Measurements from ENCODE around the gene TLX1.
A peak's percentile ranks its signal among the peaks of the same experiment; 100 is the strongest.

The TLX1 gene

GRCh38 chr10:101140084-101140949 is 9.2 kb downstream of the TLX1 start:
- Histone ChIP-seq H3K4me2 (ENCODE audit: low read length) (peak overlapping the region; percentile 15), H3K36me3 (ENCODE audit: control insufficient read depth in 1 of 2, insufficient read depth in 2 of 2, low read length in 2 of 2) (no peaks in the 10 kb centered on the region), H2BK120ac (ENCODE audit: insufficient read depth, low read length, poor library complexity) (no peak overlapping the region), H2AK5ac (ENCODE audit: low read length) (no peak overlapping the region), H2AFZ (ENCODE audit: insufficient read depth, low read length, poor library complexity) (no peak overlapping the region), H3K9ac (ENCODE audit: low read length) (no peak overlapping the region), H4K8ac (ENCODE audit: low read depth, low read length) (no peak overlapping the region), H3K79me2 (ENCODE audit: control insufficient read depth, insufficient read depth, low read length, poor library complexity) (no peaks in the 10 kb centered on the region), H2BK5ac (ENCODE audit: low read depth, low read length, poor library complexity) (no peak overlapping the region), H3K4ac (ENCODE audit: low read depth, low read length) (no peak overlapping the region), H3K23ac (ENCODE audit: low read length) (no peak overlapping the region), H3K27ac (ENCODE audit: low read depth, low read length) (no peak overlapping the region), H3K18ac (ENCODE audit: low read length) (no peak overlapping the region), H3K14ac (ENCODE audit: low read length) (no peak overlapping the region), H2BK12ac (ENCODE audit: low read length) (no peak overlapping the region), H3K4me1 (ENCODE audit: control insufficient read depth in 1 of 2, insufficient read depth in 2 of 2, low read length in 2 of 2) (peaks cover 0 to 2% of the 10 kb centered on the region in 2 experiments), H4K91ac (ENCODE audit: low read depth, low read length) (no peak overlapping the region), H3K27me3 (ENCODE audit: insufficient read depth, low read length) (peaks cover 84% of the 10 kb centered on the region), H4K12ac (ENCODE audit: low read depth, low read length) (no peak overlapping the region), H3K9me3 (ENCODE audit: insufficient read depth, low read depth, low read length) (peaks cover 7% of the 10 kb centered on the region), H3K4me3 (ENCODE audit: low read depth, low read length) (no peak overlapping the region), H3K79me1 (ENCODE audit: low read length) (no peaks in the 10 kb centered on the region)
- no CpG with 5 or more reads among the region's 65 CpGs for WGBS (ENCODE audit: extremely low coverage, insufficient coverage, insufficient read length)
- peak in 1 of 2 donors; percentile 46 for DNase-seq

GRCh38 chr10:101140950-101141615 is 10.0 kb downstream of the TLX1 start:
- Histone ChIP-seq H3K9me3 (ENCODE audit: insufficient read depth, low read depth, low read length) (peaks cover 7% of the 10 kb centered on the region), H3K18ac (ENCODE audit: low read length) (no peak overlapping the region), H3K79me1 (ENCODE audit: low read length) (no peaks in the 10 kb centered on the region), H4K12ac (ENCODE audit: low read depth, low read length) (no peak overlapping the region), H3K4me3 (ENCODE audit: low read depth, low read length) (no peak overlapping the region), H3K4ac (ENCODE audit: low read depth, low read length) (no peak overlapping the region), H3K9ac (ENCODE audit: low read length) (no peak overlapping the region), H3K36me3 (ENCODE audit: control insufficient read depth in 1 of 2, insufficient read depth in 2 of 2, low read length in 2 of 2) (no peaks in the 10 kb centered on the region), H3K27me3 (ENCODE audit: insufficient read depth, low read length) (peaks cover 84% of the 10 kb centered on the region), H4K8ac (ENCODE audit: low read depth, low read length) (no peak overlapping the region), H3K4me1 (ENCODE audit: control insufficient read depth in 1 of 2, insufficient read depth in 2 of 2, low read length in 2 of 2) (peaks cover 0 to 2% of the 10 kb centered on the region in 2 experiments), H3K79me2 (ENCODE audit: control insufficient read depth, insufficient read depth, low read length, poor library complexity) (no peaks in the 10 kb centered on the region), H3K4me2 (ENCODE audit: low read length) (no peak overlapping the region), H2BK5ac (ENCODE audit: low read depth, low read length, poor library complexity) (no peak overlapping the region), H2AK5ac (ENCODE audit: low read length) (no peak overlapping the region), H3K14ac (ENCODE audit: low read length) (no peak overlapping the region), H2BK12ac (ENCODE audit: low read length) (no peak overlapping the region), H3K23ac (ENCODE audit: low read length) (no peak overlapping the region), H2BK120ac (ENCODE audit: insufficient read depth, low read length, poor library complexity) (no peak overlapping the region), H4K91ac (ENCODE audit: low read depth, low read length) (no peak overlapping the region), H2AFZ (ENCODE audit: insufficient read depth, low read length, poor library complexity) (no peak overlapping the region), H3K27ac (ENCODE audit: low read depth, low read length) (no peak overlapping the region)
- no CpG with 5 or more reads among the region's 8 CpGs for WGBS (ENCODE audit: extremely low coverage, insufficient coverage, insufficient read length)
- DNase-seq = peak; percentile 81 to 90

GRCh38 chr10:101141616-101142532 is 10.8 kb downstream of the TLX1 start:
- peaks cover 9% of the 10 kb centered on the region for H3K9me3 ChIP-seq (ENCODE audit: insufficient read depth, low read depth, low read length)

More at GRCh38 chr10:101141616-101142532, 10.8 kb downstream of the TLX1 start:
- Histone ChIP-seq H2AK5ac (ENCODE audit: low read length) (no peak overlapping the region), H3K23ac (ENCODE audit: low read length) (no peak overlapping the region), H3K79me1 (ENCODE audit: low read length) (no peaks in the 10 kb centered on the region), H2AFZ (ENCODE audit: insufficient read depth, low read length, poor library complexity) (no peak overlapping the region), H3K36me3 (ENCODE audit: control insufficient read depth in 1 of 2, insufficient read depth in 2 of 2, low read length in 2 of 2) (no peaks in the 10 kb centered on the region), H3K79me2 (ENCODE audit: control insufficient read depth, insufficient read depth, low read length, poor library complexity) (no peaks in the 10 kb centered on the region), H2BK12ac (ENCODE audit: low read length) (no peak overlapping the region), H4K91ac (ENCODE audit: low read depth, low read length) (no peak overlapping the region), H4K8ac (ENCODE audit: low read depth, low read length) (no peak overlapping the region), H3K4me3 (ENCODE audit: low read depth, low read length) (no peak overlapping the region), H4K12ac (ENCODE audit: low read depth, low read length) (no peak overlapping the region), H3K14ac (ENCODE audit: low read length) (no peak overlapping the region), H3K27ac (ENCODE audit: low read depth, low read length) (no peak overlapping the region), H2BK5ac (ENCODE audit: low read depth, low read length, poor library complexity) (no peak overlapping the region), H3K4me1 (ENCODE audit: control insufficient read depth in 1 of 2, insufficient read depth in 2 of 2, low read length in 2 of 2) (peaks cover 0 to 2% of the 10 kb centered on the region in 2 experiments), H3K9ac (ENCODE audit: low read length) (no peak overlapping the region), H3K18ac (ENCODE audit: low read length) (no peak overlapping the region), H3K4me2 (ENCODE audit: low read length) (no peak overlapping the region), H3K4ac (ENCODE audit: low read depth, low read length) (no peak overlapping the region), H3K27me3 (ENCODE audit: insufficient read depth, low read length) (peaks cover 84% of the 10 kb centered on the region), H2BK120ac (ENCODE audit: insufficient read depth, low read length, poor library complexity) (no peak overlapping the region)
- DNase-seq = peak; percentile 86 to 96
- WGBS (ENCODE audit: extremely low coverage, insufficient coverage, insufficient read length) = no CpG with 5 or more reads among the region's 21 CpGs
